HG02938 (cell line): ENCODE data around the gene TTC21A.

ENCODE experiments used
- ATAC-seq: cut with Tn5 transposase; IDR thresholded peaks from one replicate; pipeline ENCODE4 v1.9.1; 2021; ENCODE audit warnings: mild to moderate bottlenecking, moderate library complexity; ENCODE audit not compliant: unreplicated experiment

Gene TTC21A

GRCh38 chr3:39097716-39098472, 9.6 kb upstream of the TTC21A start:
- no peak for ATAC-seq

DNA sequence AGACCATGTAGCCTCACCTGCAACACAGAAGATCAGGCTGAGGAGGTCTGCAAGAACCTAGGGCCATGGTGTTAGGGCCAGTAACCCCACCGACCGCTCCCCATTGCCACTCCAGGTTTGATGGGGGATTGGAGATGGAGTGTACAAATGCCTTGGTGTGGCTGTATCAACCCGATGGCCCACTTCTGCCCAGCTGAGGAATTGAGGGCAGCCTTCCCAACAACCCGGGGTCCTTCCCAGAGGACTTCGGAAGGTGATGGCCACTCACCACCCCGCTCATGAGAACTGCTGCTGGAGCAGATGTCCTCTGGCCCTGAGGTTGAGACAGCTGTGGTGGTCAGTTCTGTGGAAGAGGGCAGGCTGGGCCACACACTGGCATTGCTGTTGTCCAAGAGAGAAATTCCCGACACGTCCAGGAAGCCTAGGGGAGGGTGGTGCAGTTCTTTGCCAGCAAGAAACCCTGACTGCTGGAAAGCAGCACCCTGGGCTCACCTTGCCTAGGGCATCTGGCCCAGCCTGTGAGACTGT, 8.9 kb upstream of the TTC21A start:
- no peak for ATAC-seq

- ATAC-seq, result no peak
Observed at GRCh38 chr3:39099242-39099641, 8.2 kb upstream of the TTC21A start.

- no peak for ATAC-seq
Observed at GRCh38 chr3:39099738-39100499, 7.6 kb upstream of the TTC21A start.

- ATAC-seq, result no peak
Observed at GRCh38 chr3:39100500-39100886, 7.0 kb upstream of the TTC21A start.

- no peak for ATAC-seq
Observed at GRCh38 chr3:39101022-39101689, 6.3 kb upstream of the TTC21A start.

DNA sequence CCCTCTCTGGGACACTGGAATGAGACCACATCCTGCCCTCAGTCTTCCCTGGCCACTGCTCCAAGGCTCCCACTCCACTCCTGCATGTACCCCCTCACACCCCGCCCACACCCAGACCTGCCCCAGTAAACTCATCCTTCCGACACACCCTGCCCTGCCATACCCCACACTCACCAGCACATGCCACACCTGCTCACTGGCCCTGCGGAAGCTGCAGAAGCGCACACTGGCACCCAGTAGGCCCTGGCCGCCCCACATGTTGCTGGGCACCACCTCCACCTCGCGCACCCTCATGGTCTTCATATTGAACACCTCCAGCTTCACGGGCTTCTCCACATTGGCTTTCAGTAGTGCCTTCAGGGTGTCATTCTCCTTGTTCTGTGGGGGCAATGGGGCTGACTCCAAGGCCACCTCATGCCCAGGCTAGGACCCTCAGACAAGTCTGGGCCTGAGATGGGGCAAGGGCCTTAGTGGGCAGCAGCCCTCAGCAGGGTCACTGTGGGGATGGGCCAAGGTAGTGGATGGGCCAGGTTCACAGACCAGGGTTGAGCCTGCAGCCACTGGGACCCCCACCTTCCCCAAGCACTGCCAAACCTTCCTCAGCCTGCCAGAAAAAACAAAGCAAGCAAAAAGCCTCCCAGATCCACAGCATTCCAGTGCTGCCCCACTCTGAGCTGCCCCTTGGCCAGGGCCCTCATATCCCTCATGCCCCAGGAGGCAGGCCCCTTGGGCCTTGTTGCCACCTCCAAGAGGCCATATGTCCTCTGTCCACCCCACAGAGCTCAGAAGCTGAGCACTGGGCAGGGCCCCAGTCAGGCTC, 4.8 kb upstream of the TTC21A start:
- no peak for ATAC-seq

- no peak for ATAC-seq
Observed at GRCh38 chr3:39103324-39103693, 4.2 kb upstream of the TTC21A start.

DNA sequence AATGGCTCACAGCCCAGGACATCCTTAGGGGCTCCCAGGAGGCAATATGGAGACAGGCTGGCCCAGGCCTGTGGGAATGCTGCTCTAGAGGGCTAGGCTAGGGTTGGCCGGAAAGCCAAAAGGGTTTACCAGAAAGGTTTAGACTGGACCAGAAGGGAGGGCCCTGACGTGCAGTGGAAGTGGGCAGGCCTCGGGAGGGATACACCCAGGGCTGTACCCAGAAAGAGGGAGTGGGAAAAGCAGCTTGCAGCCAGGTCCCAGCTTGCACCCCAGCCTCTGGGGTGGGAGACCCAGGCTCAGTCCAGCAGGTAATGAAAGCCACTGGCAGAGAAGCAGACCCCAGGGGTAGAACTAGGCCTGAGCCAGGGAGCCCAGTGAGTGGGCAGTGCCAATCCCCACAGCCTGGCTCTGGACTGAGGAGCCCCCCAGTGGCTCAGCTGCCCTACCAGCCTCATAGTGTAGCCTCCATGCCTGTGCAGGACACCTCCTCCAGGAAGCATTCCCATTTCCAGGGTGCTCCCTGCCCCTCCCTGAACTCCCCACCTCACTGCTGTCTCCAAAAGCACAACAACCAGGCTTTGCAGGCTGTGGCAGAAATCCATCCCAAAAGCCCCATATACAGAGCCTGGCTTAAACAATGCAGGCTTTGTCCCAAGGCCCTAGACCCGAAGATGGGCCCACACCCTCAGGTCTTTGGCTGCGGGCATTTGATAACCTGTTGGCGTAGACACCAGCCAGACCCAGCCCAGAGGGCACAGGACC, 3.5 kb upstream of the TTC21A start:
- ATAC-seq, result no peak

DNA sequence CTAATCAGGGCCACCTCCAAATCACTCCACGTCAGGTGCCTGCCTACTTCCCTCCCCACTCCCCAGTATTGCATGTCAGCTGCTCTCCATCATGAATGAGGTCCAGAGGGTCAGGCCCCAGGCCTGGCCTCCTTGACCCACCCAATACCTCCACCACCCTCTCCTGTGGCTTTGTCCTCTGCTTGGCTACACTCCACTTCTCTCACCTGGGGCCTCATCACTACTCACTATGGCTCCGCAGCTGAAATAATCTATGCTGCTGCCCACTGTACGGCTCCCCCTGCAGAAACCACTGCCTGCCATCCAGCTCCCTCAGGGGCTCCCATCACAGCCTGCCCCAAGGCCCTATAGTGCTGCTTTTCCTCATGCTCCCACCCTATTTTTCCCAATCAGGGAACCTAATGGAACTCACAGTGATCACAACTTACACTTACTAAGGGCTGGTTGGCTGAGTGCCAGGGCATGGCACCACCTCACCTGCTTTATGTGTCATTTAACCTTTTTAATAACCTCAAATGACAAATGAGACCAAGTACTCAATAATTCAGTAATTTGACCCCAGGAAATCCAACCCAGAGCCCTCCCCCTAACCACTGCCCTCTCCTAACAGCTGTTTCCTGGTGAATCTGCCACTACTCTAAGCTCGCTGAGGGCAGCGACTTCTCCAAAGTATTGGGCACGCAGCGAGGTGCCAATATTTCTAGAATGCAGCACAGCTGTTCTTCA, 2.4 kb upstream of the TTC21A start:
- ATAC-seq, result no peak

DNA sequence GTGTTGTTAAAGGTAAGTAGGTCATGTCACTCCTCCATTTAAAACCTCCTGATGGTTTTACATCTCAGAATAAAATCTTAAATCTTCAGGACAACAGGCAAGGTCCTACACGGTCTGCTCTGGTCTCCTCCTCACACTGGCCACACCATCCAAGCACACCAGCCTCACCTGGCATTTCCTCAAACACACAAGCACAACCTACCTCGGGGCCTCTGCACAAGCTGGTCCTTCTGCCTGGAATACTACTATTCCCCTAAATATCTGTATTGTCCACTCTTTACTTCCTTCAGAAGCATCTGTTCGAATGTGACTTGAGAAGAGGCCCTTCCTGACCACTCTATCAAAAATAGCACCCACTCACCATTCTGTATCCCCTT, 1.8 kb upstream of the TTC21A start:
- no peak for ATAC-seq

GRCh38 chr3:39106281-39106811, 1.1 kb upstream of the TTC21A start:
- ATAC-seq, result no peak

- peak; percentile 1 for ATAC-seq
Observed at GRCh38 chr3:39106851-39107387, 561 bp upstream of the TTC21A start.

DNA sequence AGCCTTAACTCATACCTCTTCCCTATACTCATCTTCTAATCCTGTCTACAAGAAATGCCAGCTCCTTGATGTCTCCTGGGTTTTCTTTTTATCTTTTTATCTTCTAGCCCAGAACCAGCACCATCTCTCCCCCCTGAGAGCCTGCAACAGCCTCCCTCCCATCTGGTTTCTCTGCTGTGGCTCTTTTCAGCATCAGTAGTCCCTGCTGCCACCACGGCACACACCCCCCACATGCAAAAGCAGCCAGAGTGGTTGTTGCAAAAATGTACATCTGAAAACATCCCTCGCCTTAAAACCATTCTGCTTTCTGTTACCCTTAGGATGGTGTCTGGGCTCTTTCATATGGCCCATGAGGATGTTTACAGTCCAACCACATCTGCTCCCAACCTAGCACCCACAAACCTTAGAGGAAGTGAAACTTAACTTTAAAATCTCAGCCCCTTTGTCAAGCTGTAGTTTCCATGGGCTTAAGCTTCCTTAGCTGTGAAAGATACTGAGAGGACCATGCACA, 775 bp downstream of the TTC21A start:
- ATAC-seq, result peak; percentile 81

DNA sequence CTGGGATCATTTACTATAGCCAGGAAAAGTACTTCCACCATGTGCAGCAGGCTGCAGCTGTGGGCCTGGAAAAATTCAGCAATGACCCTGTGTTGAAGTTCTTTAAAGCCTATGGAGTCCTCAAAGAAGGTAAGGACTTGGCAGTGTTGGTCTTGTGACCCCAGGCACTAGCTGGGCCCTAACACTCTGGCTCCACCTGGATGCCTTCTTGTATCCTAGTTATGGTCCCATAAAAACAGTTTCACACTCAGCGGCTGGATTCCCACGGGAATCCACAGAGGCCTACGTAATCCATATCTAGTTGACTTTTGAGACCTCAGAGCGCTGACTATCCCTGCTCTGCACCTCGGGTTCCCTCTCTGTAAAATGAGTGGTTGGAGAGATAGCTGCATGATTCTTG, 1.6 kb downstream of the TTC21A start:
- ATAC-seq, result no peak

GRCh38 chr3:39110041-39110639, 2.7 kb downstream of the TTC21A start:
- ATAC-seq, result no peak

GRCh38 chr3:39112113-39112512, 4.6 kb downstream of the TTC21A start:
- no peak for ATAC-seq

DNA sequence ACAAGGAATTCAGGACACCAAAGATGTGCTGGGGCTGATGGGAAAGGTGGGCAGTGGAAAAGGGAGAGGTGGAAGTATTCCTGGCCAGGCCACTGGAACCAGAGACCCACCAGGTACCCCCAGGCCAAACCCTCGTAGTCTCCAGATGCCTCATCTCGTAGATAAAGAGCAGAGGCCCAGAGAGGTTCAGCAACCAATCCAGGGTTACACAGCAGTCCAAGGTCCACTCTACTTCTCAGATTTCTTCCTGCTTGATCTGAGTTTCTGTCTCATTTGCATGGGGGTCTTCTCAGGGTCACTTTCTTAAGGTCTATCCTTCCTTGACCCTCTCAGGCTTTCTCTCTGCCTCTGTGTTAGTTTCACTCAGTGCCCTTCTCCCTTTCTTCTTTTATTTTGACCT, 5.1 kb downstream of the TTC21A start:
- ATAC-seq, result no peak
